ENCODE measurements around the gene SENP3.

- TF ChIP-seq POLR2AphosphoS5 (IDR thresholded peaks at IDR 0.05; ENCODE audit: low read depth, low read length) (no peak), FOXP2 (optimal IDR thresholded peaks at IDR 0.05; ENCODE audit: borderline replicate concordance, extremely low read depth, extremely low read length, insufficient read depth) (no peak), SIN3A (IDR thresholded peaks at IDR 0.05; ENCODE audit: borderline replicate concordance, insufficient read depth, low read length) (no peak), TAF1 (IDR thresholded peaks at IDR 0.05; ENCODE audit: borderline replicate concordance, insufficient read depth, low read length) (no peak)
- TF ChIP-seq, protein P1, sequence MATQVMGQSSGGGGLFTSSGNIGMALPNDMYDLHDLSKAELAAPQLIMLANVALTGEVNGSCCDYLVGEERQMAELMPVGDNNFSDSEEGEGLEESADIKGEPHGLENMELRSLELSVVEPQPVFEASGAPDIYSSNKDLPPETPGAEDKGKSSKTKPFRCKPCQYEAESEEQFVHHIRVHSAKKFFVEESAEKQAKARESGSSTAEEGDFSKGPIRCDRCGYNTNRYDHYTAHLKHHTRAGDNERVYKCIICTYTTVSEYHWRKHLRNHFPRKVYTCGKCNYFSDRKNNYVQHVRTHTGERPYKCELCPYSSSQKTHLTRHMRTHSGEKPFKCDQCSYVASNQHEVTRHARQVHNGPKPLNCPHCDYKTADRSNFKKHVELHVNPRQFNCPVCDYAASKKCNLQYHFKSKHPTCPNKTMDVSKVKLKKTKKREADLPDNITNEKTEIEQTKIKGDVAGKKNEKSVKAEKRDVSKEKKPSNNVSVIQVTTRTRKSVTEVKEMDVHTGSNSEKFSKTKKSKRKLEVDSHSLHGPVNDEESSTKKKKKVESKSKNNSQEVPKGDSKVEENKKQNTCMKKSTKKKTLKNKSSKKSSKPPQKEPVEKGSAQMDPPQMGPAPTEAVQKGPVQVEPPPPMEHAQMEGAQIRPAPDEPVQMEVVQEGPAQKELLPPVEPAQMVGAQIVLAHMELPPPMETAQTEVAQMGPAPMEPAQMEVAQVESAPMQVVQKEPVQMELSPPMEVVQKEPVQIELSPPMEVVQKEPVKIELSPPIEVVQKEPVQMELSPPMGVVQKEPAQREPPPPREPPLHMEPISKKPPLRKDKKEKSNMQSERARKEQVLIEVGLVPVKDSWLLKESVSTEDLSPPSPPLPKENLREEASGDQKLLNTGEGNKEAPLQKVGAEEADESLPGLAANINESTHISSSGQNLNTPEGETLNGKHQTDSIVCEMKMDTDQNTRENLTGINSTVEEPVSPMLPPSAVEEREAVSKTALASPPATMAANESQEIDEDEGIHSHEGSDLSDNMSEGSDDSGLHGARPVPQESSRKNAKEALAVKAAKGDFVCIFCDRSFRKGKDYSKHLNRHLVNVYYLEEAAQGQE (IDR thresholded peaks at IDR 0.05; ENCODE audit: insufficient read depth in 1 of 2, low read depth in 2 of 2, low read length in 2 of 2) = no peak
Observed at GRCh38 chr17:7538050-7538449, 23.7 kb upstream of the SENP3 start.

All from PFSK-1 (cell line).